ENCODE results near the gene ARHGEF28. TPM values are rescaled to one million over a fixed set of nuclear protein-coding genes. Genes with fewer than 3 reads are reported as not detected.

Gene ARHGEF28
- total and polyA plus RNA-seq, 2 donors (not counting 1 experiment from before 2014, with no cell fraction given): not detected

GRCh38 chr5:73615947-73616346 lies 10.0 kb upstream of the ARHGEF28 start:
- Histone ChIP-seq H3K27ac (ENCODE audit: low read length in 2 of 2) (no peak overlapping the region), H3K79me2 (ENCODE audit: control insufficient read depth, insufficient read depth, low read length) (no peaks in the 10 kb centered on the region), H4K20me1 (ENCODE audit: control insufficient read depth, insufficient read depth, low read length, poor library complexity, severe bottlenecking) (no peaks in the 10 kb centered on the region), H3K4me3 (ENCODE audit: control extremely low read depth in 1 of 5, extremely low read depth in 1 of 5, insufficient read depth in 1 of 5, low read depth in 2 of 5, low read length in 4 of 5) (no peak overlapping the region), H2AFZ (ENCODE audit: insufficient read depth, low read depth, low read length, poor library complexity, severe bottlenecking) (no peak overlapping the region), H3K27me3 (replicated peaks in 1 of 4; ENCODE audit: control extremely low read depth in 1 of 4, control insufficient read depth in 3 of 4, insufficient read depth in 4 of 4, low read length in 3 of 4) (peaks cover 0 to 7% (median 0%) of the 10 kb centered on the region in 4 experiments), H3K9ac (ENCODE audit: low read length) (no peak overlapping the region), H3K4me1 (ENCODE audit: control insufficient read depth in 2 of 2, insufficient read depth in 2 of 2, low read length in 2 of 2) (no peaks in the 10 kb centered on the region), H3K36me3 (replicated peaks in 1 of 2; ENCODE audit: control extremely low read depth in 1 of 2, control insufficient read depth in 1 of 2, extremely low read depth in 1 of 2, insufficient read depth in 2 of 2, low read length in 1 of 2) (no peaks in the 10 kb centered on the region), H3K9me3 (ENCODE audit: control extremely low read depth in 1 of 3, control insufficient read depth in 2 of 3, insufficient read depth in 1 of 3, low read length in 2 of 3) (no peaks in the 10 kb centered on the region), H3K4me2 (replicated peaks; ENCODE audit: low read depth, low read length, poor library complexity, severe bottlenecking) (no peak overlapping the region)
- no peaks in the 10 kb centered on the region for H3K4me1 Mint-ChIP-seq
- DNase-seq (no peak), ATAC-seq (ENCODE audit: low read depth) (no peak)
- ChIA-PET POLR2A (no interaction called here), CTCF (no interaction called here)
- H3K27ac Mint-ChIP-seq: no peak overlapping the region
- H3K9me3 Mint-ChIP-seq (ENCODE audit: insufficient read depth): peaks cover under 1% of the 10 kb centered on the region
- intact Hi-C loops (cut with micrococcal nuclease): no loop called here
- TF ChIP-seq EZH2 (IDR thresholded peaks at IDR 0.05; ENCODE audit: borderline replicate concordance, insufficient read depth, low read depth, low read length, poor library complexity, severe bottlenecking) (no peak), CTCF (IDR thresholded peaks at IDR 0.05) (no peak)
- H3K27me3 Mint-ChIP-seq: peaks cover 39% of the 10 kb centered on the region
- WGBS (ENCODE audit: insufficient coverage): 93% methylated on average over 1 of the region's 4 CpGs
- no peak overlapping the region for H3K4me3 Mint-ChIP-seq

- Histone ChIP-seq H3K36me3 (replicated peaks in 1 of 2; ENCODE audit: control extremely low read depth in 1 of 2, control insufficient read depth in 1 of 2, extremely low read depth in 1 of 2, insufficient read depth in 2 of 2, low read length in 1 of 2) (no peaks in the 10 kb centered on the region), H3K4me1 (ENCODE audit: control insufficient read depth in 2 of 2, insufficient read depth in 2 of 2, low read length in 2 of 2) (no peaks in the 10 kb centered on the region), H3K9ac (ENCODE audit: low read length) (no peak overlapping the region), H3K9me3 (ENCODE audit: control extremely low read depth in 1 of 3, control insufficient read depth in 2 of 3, insufficient read depth in 1 of 3, low read length in 2 of 3) (no peaks in the 10 kb centered on the region), H2AFZ (ENCODE audit: insufficient read depth, low read depth, low read length, poor library complexity, severe bottlenecking) (no peak overlapping the region), H3K79me2 (ENCODE audit: control insufficient read depth, insufficient read depth, low read length) (no peaks in the 10 kb centered on the region), H3K27ac (ENCODE audit: low read length in 2 of 2) (no peak overlapping the region), H3K4me2 (replicated peaks; ENCODE audit: low read depth, low read length, poor library complexity, severe bottlenecking) (no peak overlapping the region), H4K20me1 (ENCODE audit: control insufficient read depth, insufficient read depth, low read length, poor library complexity, severe bottlenecking) (no peaks in the 10 kb centered on the region), H3K27me3 (replicated peaks in 1 of 4; ENCODE audit: control extremely low read depth in 1 of 4, control insufficient read depth in 3 of 4, insufficient read depth in 4 of 4, low read length in 3 of 4) (peaks cover 0 to 4% (median 0%) of the 10 kb centered on the region in 4 experiments), H3K4me3 (ENCODE audit: control extremely low read depth in 1 of 5, extremely low read depth in 1 of 5, insufficient read depth in 1 of 5, low read depth in 2 of 5, low read length in 4 of 5) (no peak overlapping the region)
- Mint-ChIP-seq H3K4me3 (no peak overlapping the region), H3K4me1 (no peaks in the 10 kb centered on the region), H3K9me3 (ENCODE audit: insufficient read depth) (no peaks in the 10 kb centered on the region), H3K27ac (no peak overlapping the region), H3K27me3 (peaks cover 43% of the 10 kb centered on the region)
- CTCF ChIA-PET: no interaction called here
- POLR2A ChIA-PET: interaction anchor here (0.5 kb wide), 1 partner anchor 19 kb away, joined by 5 read pairs; no protein-coding TSS in a partner anchor
- DNase-seq (no peak), ATAC-seq (ENCODE audit: low read depth) (no peak)
- 82% methylated on average over 7 of the region's 9 CpGs for WGBS (ENCODE audit: insufficient coverage)
- intact Hi-C loops (cut with micrococcal nuclease): no loop called here
- TF ChIP-seq EZH2 (IDR thresholded peaks at IDR 0.05; ENCODE audit: borderline replicate concordance, insufficient read depth, low read depth, low read length, poor library complexity, severe bottlenecking) (no peak), CTCF (IDR thresholded peaks at IDR 0.05) (no peak)
These were observed 8.3 kb upstream of the ARHGEF28 start for GRCh38 chr5:73617510-73618279.

Data from B cell (primary cell).